Astrocyte (in vitro differentiated cells and primary cell): Measurements from ENCODE around the gene IQGAP1. TPM values are rescaled to one million over a fixed set of nuclear protein-coding genes. Genes with fewer than 3 reads are reported as not detected.

Experiments used
- DNase-seq: peaks from one replicate; pipeline ENCODE4 v3.0.0-alpha.2; 2010; ENCODE audit warnings: low read depth
- FAIRE-seq: peaks from 2 replicates; lab custom pipeline; 2011; peaks lifted over from hg19 to GRCh38; lab: Jason Lieb, UNC
- H2AFZ ChIP-seq: 2 replicates; pipeline ENCODE4 v1.6.0; 2012; ENCODE audit warnings: low read depth, low read length, inconsistent platforms
- H3K27ac ChIP-seq: 2 replicates; pipeline ENCODE4 v1.5.1; 2011; ENCODE audit warnings: low read depth, low read length, inconsistent platforms
- H3K27me3 ChIP-seq: 2 replicates; pipeline ENCODE4 v1.6.0; 2011; ENCODE audit warnings: low read length, inconsistent platforms; ENCODE audit not compliant: insufficient read depth
- H3K36me3 ChIP-seq: 2 replicates; pipeline ENCODE4 v1.5.1; 2011; ENCODE audit warnings: low read length, inconsistent platforms; ENCODE audit not compliant: insufficient read depth
- H3K4me1 ChIP-seq: 2 replicates; pipeline ENCODE4 v1.5.1; 2011; ENCODE audit warnings: low read length, inconsistent platforms; ENCODE audit not compliant: insufficient read depth
- H3K4me2 ChIP-seq: 2 replicates; pipeline ENCODE4 v1.6.0; 2012; ENCODE audit warnings: low read length, inconsistent platforms
- H3K4me3 ChIP-seq: 2 replicates; pipeline ENCODE4 v1.5.1; 2011; ENCODE audit warnings: low read depth, mild to moderate bottlenecking, low read length, inconsistent platforms; ENCODE audit not compliant: insufficient read depth
- H3K79me2 ChIP-seq: 2 replicates; pipeline ENCODE4 v1.6.0; 2012; ENCODE audit warnings: mild to moderate bottlenecking, low read length, inconsistent platforms; ENCODE audit not compliant: insufficient read depth
- H3K9ac ChIP-seq: 2 replicates; pipeline ENCODE4 v1.6.0; 2012; ENCODE audit warnings: mild to moderate bottlenecking, low read length, inconsistent platforms
- H3K9me3 ChIP-seq: 2 replicates; pipeline ENCODE4 v1.5.1; 2012; ENCODE audit warnings: low read depth, mild to moderate bottlenecking, low read length, inconsistent platforms; ENCODE audit not compliant: insufficient read depth
- H4K20me1 ChIP-seq: 2 replicates; pipeline ENCODE4 v1.6.0; 2012; ENCODE audit warnings: low read length, inconsistent platforms; ENCODE audit not compliant: insufficient read depth
- H3K27ac Mint-ChIP-seq: one replicate; pipeline ENCODE4 v1.8.0; 2021; ENCODE audit warnings: mild to moderate bottlenecking, mixed read lengths; ENCODE audit not compliant: unreplicated experiment
- H3K27me3 Mint-ChIP-seq: one replicate; pipeline ENCODE4 v1.8.0; 2021; ENCODE audit warnings: low read depth, mixed read lengths; ENCODE audit not compliant: unreplicated experiment
- H3K36me3 Mint-ChIP-seq: one replicate; pipeline ENCODE4 v1.8.0; 2021; ENCODE audit warnings: low read depth, mixed read lengths; ENCODE audit not compliant: unreplicated experiment
- H3K4me1 Mint-ChIP-seq: one replicate; pipeline ENCODE4 v1.8.0; 2021; ENCODE audit warnings: low read depth, mixed read lengths; ENCODE audit not compliant: unreplicated experiment
- H3K4me3 Mint-ChIP-seq: one replicate; pipeline ENCODE4 v1.8.0; 2021; ENCODE audit warnings: mild to moderate bottlenecking, moderate library complexity, mixed read lengths; ENCODE audit not compliant: unreplicated experiment
- H3K9me3 Mint-ChIP-seq: one replicate; pipeline ENCODE4 v1.8.0; 2021; ENCODE audit warnings: mild to moderate bottlenecking, mixed read lengths; ENCODE audit not compliant: unreplicated experiment
- EZH2 ChIP-seq: IDR thresholded peaks from 2 replicates; pipeline ENCODE4 v1.6.1; 2012; ENCODE audit warnings: mild to moderate bottlenecking, low read length, inconsistent platforms; ENCODE audit not compliant: insufficient read depth
- total RNA-seq: library from RNA; stranded (reverse); gene quantifications from 2 replicates; pipeline ENCODE4 v1.2.1, GENCODE V29; 2021
- TF ChIP-seq, protein P1 (sequence below): IDR thresholded peaks from 2 replicates; pipeline ENCODE4 v1.5.1; 2011; ENCODE audit warnings: low read depth, mild to moderate bottlenecking, inconsistent platforms, low read length, moderate library complexity; ENCODE audit not compliant: insufficient read depth

IQGAP1 gene
- total RNA-seq, 1 donor from 2014 or later, result 226 TPM

DNA sequence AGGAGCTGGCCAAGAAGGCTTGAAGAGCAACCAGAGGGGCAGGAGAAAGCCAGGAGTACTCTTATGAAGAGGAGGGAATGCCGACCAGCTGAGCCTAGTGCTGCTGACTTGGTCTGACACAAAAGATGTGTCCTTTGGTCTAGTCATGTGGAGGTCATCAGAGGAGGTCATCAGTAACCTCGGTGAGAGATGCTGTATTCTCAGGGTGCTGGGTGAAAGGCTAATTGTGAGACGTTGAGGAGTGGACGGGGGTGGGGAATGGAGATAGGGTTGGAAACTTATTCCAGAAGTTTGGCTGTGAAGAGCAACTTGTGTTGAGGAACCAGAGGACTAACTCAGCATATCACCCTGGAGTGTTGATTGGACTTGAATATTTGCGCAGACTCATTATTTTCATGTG lies 147.2 kb downstream of the IQGAP1 start:
- Histone ChIP-seq H2AFZ (no peak overlapping the region), H3K27ac (no peak overlapping the region), H4K20me1 (peaks cover 83% of the 10 kb centered on the region), H3K27me3 (no peaks in the 10 kb centered on the region), H3K4me2 (no peak overlapping the region), H3K36me3 (no peaks in the 10 kb centered on the region), H3K4me1 (peaks cover 9% of the 10 kb centered on the region), H3K79me2 (peaks cover 88% of the 10 kb centered on the region), H3K9me3 (no peaks in the 10 kb centered on the region), H3K4me3 (no peak overlapping the region), H3K9ac (no peak overlapping the region)
- DNase-seq, result no peak
- Mint-ChIP-seq H3K27ac (no peak overlapping the region), H3K4me1 (peaks cover 8% of the 10 kb centered on the region), H3K36me3 (peaks cover 8% of the 10 kb centered on the region), H3K9me3 (no peaks in the 10 kb centered on the region), H3K4me3 (no peak overlapping the region), H3K27me3 (no peaks in the 10 kb centered on the region)
- no peak for FAIRE-seq
- no peak for TF ChIP-seq EZH2
- TF ChIP-seq, protein P1, sequence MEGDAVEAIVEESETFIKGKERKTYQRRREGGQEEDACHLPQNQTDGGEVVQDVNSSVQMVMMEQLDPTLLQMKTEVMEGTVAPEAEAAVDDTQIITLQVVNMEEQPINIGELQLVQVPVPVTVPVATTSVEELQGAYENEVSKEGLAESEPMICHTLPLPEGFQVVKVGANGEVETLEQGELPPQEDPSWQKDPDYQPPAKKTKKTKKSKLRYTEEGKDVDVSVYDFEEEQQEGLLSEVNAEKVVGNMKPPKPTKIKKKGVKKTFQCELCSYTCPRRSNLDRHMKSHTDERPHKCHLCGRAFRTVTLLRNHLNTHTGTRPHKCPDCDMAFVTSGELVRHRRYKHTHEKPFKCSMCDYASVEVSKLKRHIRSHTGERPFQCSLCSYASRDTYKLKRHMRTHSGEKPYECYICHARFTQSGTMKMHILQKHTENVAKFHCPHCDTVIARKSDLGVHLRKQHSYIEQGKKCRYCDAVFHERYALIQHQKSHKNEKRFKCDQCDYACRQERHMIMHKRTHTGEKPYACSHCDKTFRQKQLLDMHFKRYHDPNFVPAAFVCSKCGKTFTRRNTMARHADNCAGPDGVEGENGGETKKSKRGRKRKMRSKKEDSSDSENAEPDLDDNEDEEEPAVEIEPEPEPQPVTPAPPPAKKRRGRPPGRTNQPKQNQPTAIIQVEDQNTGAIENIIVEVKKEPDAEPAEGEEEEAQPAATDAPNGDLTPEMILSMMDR, result no peak

GRCh38 chr15:90539789-90540188 lies 151.7 kb downstream of the IQGAP1 start:
- Histone ChIP-seq H3K9ac (no peak overlapping the region), H3K27me3 (no peaks in the 10 kb centered on the region), H3K4me2 (no peak overlapping the region), H2AFZ (no peak overlapping the region), H3K36me3 (no peaks in the 10 kb centered on the region), H4K20me1 (peaks cover 48% of the 10 kb centered on the region), H3K4me1 (no peaks in the 10 kb centered on the region), H3K4me3 (no peak overlapping the region), H3K9me3 (no peaks in the 10 kb centered on the region), H3K27ac (no peak overlapping the region), H3K79me2 (peaks cover 52% of the 10 kb centered on the region)
- no peak overlapping the region for H3K4me3 Mint-ChIP-seq
- FAIRE-seq (no peak), DNase-seq (no peak)
- H3K9me3 Mint-ChIP-seq, result no peaks in the 10 kb centered on the region
- peaks cover 6% of the 10 kb centered on the region for H3K4me1 Mint-ChIP-seq
- TF ChIP-seq, protein P1, result no peak
- H3K27me3 Mint-ChIP-seq, result no peaks in the 10 kb centered on the region
- peaks cover 8% of the 10 kb centered on the region for H3K36me3 Mint-ChIP-seq
- H3K27ac Mint-ChIP-seq, result no peak overlapping the region

DNA sequence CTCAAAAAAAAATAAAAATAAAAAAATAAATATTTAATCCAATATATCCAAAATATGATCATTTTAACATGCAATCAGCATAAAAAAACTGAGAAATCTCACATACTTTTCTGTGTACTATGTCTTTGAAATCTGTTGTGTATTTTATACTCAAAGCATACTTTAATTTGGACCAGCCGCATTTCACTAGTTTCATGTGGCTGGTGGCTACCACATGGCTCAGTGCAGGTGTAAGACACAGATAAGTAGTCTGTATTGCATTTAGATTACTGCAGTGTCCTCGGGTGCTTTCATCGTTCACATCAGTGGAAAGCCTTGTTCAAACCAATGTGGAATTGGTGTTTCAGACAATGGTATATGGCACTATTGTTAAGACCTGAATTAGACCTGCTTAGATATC lies 152.7 kb downstream of the IQGAP1 start:
- no peak overlapping the region for H3K4me2 ChIP-seq
- H3K27ac ChIP-seq, result no peak overlapping the region
- TF ChIP-seq, protein P1, result no peak
- no peak for TF ChIP-seq EZH2
- FAIRE-seq, result no peak
- DNase-seq, result no peak
- H3K9me3 Mint-ChIP-seq, result no peaks in the 10 kb centered on the region
- H3K4me1 ChIP-seq, result no peaks in the 10 kb centered on the region
- H3K9me3 ChIP-seq, result no peaks in the 10 kb centered on the region
- H3K4me1 Mint-ChIP-seq, result peaks cover 3% of the 10 kb centered on the region
- no peak overlapping the region for H3K27ac Mint-ChIP-seq
- no peaks in the 10 kb centered on the region for H3K36me3 ChIP-seq
- peaks cover 4% of the 10 kb centered on the region for H3K36me3 Mint-ChIP-seq
- H3K79me2 ChIP-seq, result peaks cover 44% of the 10 kb centered on the region
- H3K9ac ChIP-seq, result no peak overlapping the region
- no peak overlapping the region for H3K4me3 Mint-ChIP-seq
- no peaks in the 10 kb centered on the region for H3K27me3 ChIP-seq
- H2AFZ ChIP-seq, result no peak overlapping the region
- H4K20me1 ChIP-seq, result peaks cover 40% of the 10 kb centered on the region
- no peak overlapping the region for H3K4me3 ChIP-seq
- no peaks in the 10 kb centered on the region for H3K27me3 Mint-ChIP-seq
